NB4 (cell line): ENCODE data around the gene TWIST2.

Experiments
- DNase-seq: peaks from one replicate; pipeline ENCODE4 v3.0.0; 2010; ENCODE audit warnings: low read depth
- H3K4me3 ChIP-seq: one replicate; pipeline ENCODE4 v1.5.1; 2011; ENCODE audit warnings: mild to moderate bottlenecking, low read depth, low read length, moderate library complexity
- CTCF ChIP-seq: IDR thresholded peaks from one replicate; pipeline ENCODE4 v1.5.1; 2012; ENCODE audit warnings: low read depth, low read length
- MAX ChIP-seq: IDR thresholded peaks from 2 replicates; pipeline ENCODE4 v1.6.1; 2011; ENCODE audit warnings: low read depth, low read length
- MYC ChIP-seq: IDR thresholded peaks from 2 replicates; pipeline ENCODE4 v1.6.1; 2011; ENCODE audit warnings: low read depth, low read length
- POLR2A ChIP-seq: IDR thresholded peaks from 2 replicates; pipeline ENCODE4 v1.6.1; 2011; ENCODE audit warnings: mild to moderate bottlenecking; ENCODE audit not compliant: insufficient read length; ENCODE audit errors: extremely low read depth

The TWIST2 gene

GRCh38 chr2:238939074-238939473 lies 91.2 kb downstream of the TWIST2 start:
- DNase-seq, result no peak
- H3K4me3 ChIP-seq, result no peak overlapping the region
- TF ChIP-seq MYC, result no peak
- TF ChIP-seq POLR2A, result no peak
- TF ChIP-seq MAX, result no peak
- no peak for TF ChIP-seq CTCF

- DNase-seq, result no peak
- no peak overlapping the region for H3K4me3 ChIP-seq
- TF ChIP-seq MYC (no peak), MAX (no peak), CTCF (no peak), POLR2A (no peak)
Measured at GRCh38 chr2:238939521-238940403, 91.9 kb downstream of the TWIST2 start.

GRCh38 chr2:238940806-238941205 lies 92.9 kb downstream of the TWIST2 start:
- TF ChIP-seq POLR2A (no peak), MAX (no peak), CTCF (no peak), MYC (no peak)
- no peak for DNase-seq
- no peak overlapping the region for H3K4me3 ChIP-seq

GRCh38 chr2:238941262-238941792 lies 93.4 kb downstream of the TWIST2 start:
- TF ChIP-seq MYC (no peak), CTCF (no peak), MAX (no peak), POLR2A (no peak)
- DNase-seq, result no peak

GRCh38 chr2:238942080-238942725 lies 94.3 kb downstream of the TWIST2 start:
- DNase-seq, result no peak
- no peak overlapping the region for H3K4me3 ChIP-seq
- TF ChIP-seq POLR2A, result no peak
- no peak for TF ChIP-seq CTCF
- TF ChIP-seq MYC, result no peak
- TF ChIP-seq MAX, result no peak

More at GRCh38 chr2:238941262-238941792, 93.4 kb downstream of the TWIST2 start:
- no peak overlapping the region for H3K4me3 ChIP-seq
